Sigmoid colon (tissue), 7 donors: Measurements from ENCODE around the gene CEL. TPM values are rescaled to one million over a fixed set of nuclear protein-coding genes. Genes with fewer than 3 reads are reported as not detected.
A peak's percentile ranks its signal among the peaks of the same experiment; 100 is the strongest.

ENCODE experiments used
- DNase-seq: peaks from one replicate; pipeline ENCODE4 v3.0.0-alpha.2; 2019
- H3K27ac ChIP-seq, 4 donors: fragments of 200-600 bp; sonication (generic); one replicate each; pipeline ENCODE4 v1.5.1; 2016 to 2019; ENCODE audit warnings: mild to moderate bottlenecking in 1 of 4
- H3K27me3 ChIP-seq, 3 donors: fragments of 200-600 bp; sonication (generic); one replicate each; pipeline ENCODE4 v1.5.1; 2019; ENCODE audit warnings: mild to moderate bottlenecking in 1 of 3
- H3K36me3 ChIP-seq, 4 donors: fragments of 200-600 bp; sonication (generic); one replicate each; pipeline ENCODE4 v1.5.1; 2016 to 2019
- H3K4me1 ChIP-seq, 4 donors: fragments of 200-600 bp; sonication (generic); one replicate each; pipeline ENCODE4 v1.5.1; 2017 to 2019
- H3K4me3 ChIP-seq, 4 donors: fragments of 200-600 bp; sonication (generic); one replicate each; pipeline ENCODE4 v1.5.1; 2017 to 2019; ENCODE audit warnings: mild to moderate bottlenecking in 2 of 4, moderate library complexity in 1 of 4
- H3K9me3 ChIP-seq, 4 donors: fragments of 200-600 bp in 3 of 4; sonication (generic) in 3 of 4; one replicate each; pipeline versions ENCODE4 v1.5.1 to v1.6.1; 2013 to 2019
- CTCF ChIP-seq, 4 experiments: fragments of 450-650 bp in 3 of 4; fragments of 200-600 bp in 1 of 4; IDR thresholded peaks; one replicate each; pipeline ENCODE4 v1.5.1; 2016 to 2019; ENCODE audit warnings: antibody characterized with exemption in 4 of 4, mild to moderate bottlenecking in 3 of 4, moderate library complexity in 2 of 4
- EP300 ChIP-seq, 4 donors: sonication (generic); formaldehyde crosslinking; IDR thresholded peaks; one replicate each; pipeline ENCODE4 v1.6.1; 2017; ENCODE audit warnings: antibody characterized with exemption in 4 of 4
- POLR2A ChIP-seq, 2 donors: fragments of 450-650 bp; IDR thresholded peaks; one replicate each; pipeline ENCODE4 v1.6.1; 2016; ENCODE audit warnings: antibody characterized with exemption in 2 of 2, mild to moderate bottlenecking in 2 of 2, moderate library complexity in 2 of 2
- POLR2AphosphoS5 ChIP-seq, 4 donors: sonication (generic); formaldehyde crosslinking; IDR thresholded peaks; one replicate each; pipeline ENCODE4 v1.6.1; 2017; ENCODE audit warnings: antibody characterized with exemption in 4 of 4
- WGBS, 2 donors: extraction: QIAGEN DNeasy Blood & Tissue Kit; methylation state at CpG; one replicate each; pipeline ENCODE4 v1.1.7; 2013; 5-methylcytosine and 5-hydroxymethylcytosine counted together
- intact Hi-C: fragments of 100-400 bp; cut with DNase I; formaldehyde crosslinking; loops from one replicate; pipeline ENCODE4 v1.15.1; 2023
- polyA plus RNA-seq, 3 donors: library from polyadenylated mRNA; stranded (reverse); fragments of 200-250 nt; gene quantifications; one replicate each; pipeline ENCODE4 v1.2.3, GENCODE V29; 2013
- total RNA-seq, 4 donors: library from RNA; depleted of rRNA; stranded (reverse); fragments of >200 nt; gene quantifications; one replicate each; pipeline ENCODE4 v1.1.0, GENCODE V29; 2016
- donor health status: healthy with polysubstance abuse.
- donor health status: Bipolar disorder and iron deficiency.
- donor health status: healthy.

Gene CEL
- total and polyA plus RNA-seq, 7 donors, result 0.36 to 4.8 (median 1.0) TPM; not detected in 2

DNA sequence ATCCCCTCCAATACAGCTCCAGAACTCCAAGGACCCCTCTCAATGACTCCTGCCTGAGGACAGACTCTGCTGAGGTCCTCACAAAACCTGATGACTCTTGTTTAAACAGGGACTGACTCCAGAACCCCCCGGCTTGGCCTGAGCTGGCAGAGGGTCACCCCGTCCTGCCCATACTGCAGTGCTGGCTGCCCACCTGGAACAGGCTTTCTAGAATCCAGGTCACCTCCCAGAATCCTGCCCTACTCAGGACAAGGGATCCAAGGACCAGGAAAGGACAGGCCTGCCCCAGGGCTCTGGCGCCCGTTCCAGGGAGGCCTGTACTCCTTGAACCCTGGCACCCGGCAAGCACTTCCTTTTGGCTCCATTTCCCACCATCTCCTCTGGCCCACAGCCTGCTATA is 37.1 kb downstream of the CEL start:
- WGBS, 2 donors, result 91 to 95% methylated on average over 5 of the region's 5 CpGs
- Histone ChIP-seq H3K27ac (no peak overlapping the region), H3K4me1 (no peaks in the 10 kb centered on the region), H3K27me3 (no peaks in the 10 kb centered on the region), H3K36me3 (peaks cover 57 to 66% (median 62%) of the 10 kb centered on the region in 4 donors), H3K9me3 (peaks cover 0 to 3% (median 1%) of the 10 kb centered on the region in 4 donors), H3K4me3 (no peak overlapping the region)
- DNase-seq, result no peak
- TF ChIP-seq EP300 (IDR thresholded peaks at IDR 0.05), result no peak
- intact Hi-C loops, result no loop called here

GRCh38 chr9:133099726-133100505 is 38.1 kb downstream of the CEL start:
- DNase-seq, result no peak
- H3K27me3 ChIP-seq, result no peaks in the 10 kb centered on the region
- H3K27ac ChIP-seq, result no peak overlapping the region
- H3K36me3 ChIP-seq, result peaks cover 63 to 76% (median 72%) of the 10 kb centered on the region in 4 donors
- TF ChIP-seq CTCF (IDR thresholded peaks at IDR 0.05) (no peak), POLR2A (IDR thresholded peaks at IDR 0.05) (no peak), EP300 (IDR thresholded peaks at IDR 0.05) (no peak), POLR2AphosphoS5 (IDR thresholded peaks at IDR 0.05) (no peak)
- H3K4me3 ChIP-seq, result no peak overlapping the region
- H3K9me3 ChIP-seq, result peaks cover 0 to 3% (median 1%) of the 10 kb centered on the region in 4 donors
- 95 to 96% methylated on average over 12 of the region's 12 CpGs for WGBS, 2 donors
- no peaks in the 10 kb centered on the region for H3K4me1 ChIP-seq
- intact Hi-C loops, result no loop called here

DNA sequence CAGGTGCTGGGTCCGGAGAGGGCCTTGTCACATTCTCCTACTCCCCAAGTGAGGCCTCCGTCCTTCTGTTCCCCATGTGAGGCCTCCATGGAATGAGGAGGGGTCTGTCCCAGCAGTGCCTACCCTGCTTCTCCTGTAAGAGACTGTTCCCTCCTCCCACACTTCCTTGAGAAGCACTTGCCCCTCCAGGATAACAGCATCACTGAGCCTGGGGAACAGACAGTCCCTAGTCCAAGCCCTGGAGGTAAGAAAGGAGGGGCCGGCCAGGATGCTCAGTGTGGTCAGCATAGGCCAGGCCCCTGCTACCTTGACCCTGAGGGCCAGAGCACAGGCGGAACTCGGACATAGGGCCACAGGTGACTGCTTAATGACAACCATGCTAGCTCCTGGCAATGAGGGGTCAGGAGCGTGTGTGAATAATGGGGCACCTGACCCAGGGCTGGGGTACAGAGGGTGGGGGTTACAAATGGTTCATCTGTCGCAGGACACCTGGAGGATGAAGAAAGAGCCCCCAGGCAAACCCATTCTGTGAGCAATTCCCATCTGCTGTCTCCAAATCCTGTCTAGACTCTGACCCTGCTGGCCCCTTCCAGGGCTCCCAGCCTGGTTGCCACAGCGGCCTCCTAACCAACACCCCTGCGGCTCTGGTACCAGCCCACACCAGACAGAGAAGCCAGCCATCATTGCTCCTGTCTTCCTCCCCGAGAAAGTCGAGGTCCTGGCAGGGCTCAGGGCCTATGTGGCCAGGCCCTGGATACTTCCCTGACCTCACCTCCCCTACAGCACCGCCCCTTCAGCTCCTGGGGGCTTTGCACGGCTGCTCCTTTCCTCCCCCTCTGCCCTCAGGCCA is 39.0 kb downstream of the CEL start:
- H3K9me3 ChIP-seq, result peaks cover 0 to 3% (median 0%) of the 10 kb centered on the region in 4 donors
- no peak for TF ChIP-seq CTCF (IDR thresholded peaks at IDR 0.05)
- no peak for TF ChIP-seq EP300 (IDR thresholded peaks at IDR 0.05)
- TF ChIP-seq POLR2AphosphoS5 (IDR thresholded peaks at IDR 0.05), result no peak
- TF ChIP-seq POLR2A (IDR thresholded peaks at IDR 0.05), result no peak
- H3K4me1 ChIP-seq, result no peaks in the 10 kb centered on the region
- H3K36me3 ChIP-seq, result peaks cover 63 to 83% (median 73%) of the 10 kb centered on the region in 4 donors
- no peak overlapping the region for H3K4me3 ChIP-seq
- H3K27me3 ChIP-seq, result no peaks in the 10 kb centered on the region
- intact Hi-C loops, result no loop called here
- 88 to 96% methylated on average over 13 of the region's 13 CpGs for WGBS, 2 donors
- H3K27ac ChIP-seq, result no peak overlapping the region
- no peak for DNase-seq

GRCh38 chr9:133101356-133102189 is 39.8 kb downstream of the CEL start:
- no peaks in the 10 kb centered on the region for H3K4me1 ChIP-seq
- H3K27me3 ChIP-seq, result no peaks in the 10 kb centered on the region
- DNase-seq, result peak; percentile 61
- intact Hi-C loops, result no loop called here
- 97% methylated on average over 32 of the region's 32 CpGs for WGBS, 2 donors
- TF ChIP-seq POLR2AphosphoS5 (IDR thresholded peaks at IDR 0.05), result no peak
- no peak for TF ChIP-seq CTCF (IDR thresholded peaks at IDR 0.05)
- TF ChIP-seq POLR2A (IDR thresholded peaks at IDR 0.05), result no peak
- TF ChIP-seq EP300 (IDR thresholded peaks at IDR 0.05), result no peak
- H3K27ac ChIP-seq, result no peak overlapping the region
- H3K36me3 ChIP-seq, result peaks cover 69 to 91% (median 79%) of the 10 kb centered on the region in 4 donors
- H3K9me3 ChIP-seq, result peaks cover 0 to 3% (median 0%) of the 10 kb centered on the region in 4 donors
- H3K4me3 ChIP-seq, result no peak overlapping the region
